ENCODE data around the gene CHFR. TPM values are rescaled to one million over a fixed set of nuclear protein-coding genes. Genes with fewer than 3 reads are reported as not detected.
"Not testable (repeated sequence)": the region's sequence is repeated elsewhere in the genome, so short reads cannot be mapped to it uniquely, and the experiment has no call there.

CHFR gene
- total RNA-seq, 1 experiment from 2014 or later = 10.2 TPM

DNA sequence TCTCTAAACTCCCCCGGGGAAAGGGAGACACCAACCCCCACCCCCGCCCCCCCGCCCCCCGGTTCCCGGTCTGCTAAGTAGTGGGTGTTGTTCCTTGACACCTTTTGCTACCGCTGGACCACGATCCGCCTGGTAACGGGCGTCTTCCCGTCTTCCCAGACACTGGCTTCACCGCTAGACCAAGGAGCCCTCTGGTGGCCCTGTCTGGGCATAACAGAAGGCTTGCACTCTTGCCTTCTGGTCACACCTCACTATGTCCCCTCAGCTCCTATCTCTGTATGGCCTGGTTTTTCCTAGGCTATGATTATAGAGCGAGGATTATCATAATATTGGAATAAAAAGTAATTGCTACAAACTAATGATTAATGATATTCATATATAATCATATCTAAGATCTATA lies 78.0 kb downstream of the CHFR start:
- peak; percentile 19 for DNase-seq (ENCODE audit: low read depth)

DNA sequence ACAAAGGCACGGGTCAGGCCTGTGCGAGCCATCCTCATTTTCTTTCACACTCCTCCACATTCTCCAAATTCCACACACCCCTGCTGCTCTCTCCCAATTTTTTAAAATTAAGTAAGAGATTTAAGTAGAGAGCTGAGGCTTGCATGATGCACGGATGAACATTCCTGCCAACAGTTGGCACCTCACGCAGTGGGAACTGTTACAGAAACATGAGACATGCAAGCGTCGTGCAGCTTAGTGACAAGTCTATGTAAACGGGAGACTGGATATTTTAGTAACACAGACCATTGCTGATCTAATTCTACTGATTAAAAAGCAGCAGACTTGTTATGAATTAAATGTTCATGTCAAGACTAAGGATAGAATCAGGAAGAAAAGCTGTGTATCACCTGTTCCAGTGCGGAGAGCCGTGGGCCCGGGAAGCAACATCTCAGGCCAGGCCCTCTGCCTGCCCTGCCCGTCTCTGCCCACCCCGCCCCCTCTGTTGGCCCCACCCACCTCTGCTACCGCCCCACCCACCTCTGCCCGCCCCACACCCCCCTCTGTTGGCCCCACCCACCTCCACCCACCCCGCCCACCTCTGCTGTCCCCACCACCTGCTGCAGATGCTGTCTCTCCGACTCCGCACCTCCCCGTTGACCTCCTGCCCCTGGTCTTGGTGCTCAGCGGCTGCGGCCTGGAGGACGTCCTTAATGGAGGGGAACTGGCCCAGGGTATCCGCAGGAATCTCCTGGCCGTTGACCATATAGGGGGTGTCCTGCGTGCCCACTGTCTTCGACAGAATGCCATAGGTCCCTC lies 79.9 kb downstream of the CHFR start:
- DNase-seq (ENCODE audit: low read depth) = no peak

DNA sequence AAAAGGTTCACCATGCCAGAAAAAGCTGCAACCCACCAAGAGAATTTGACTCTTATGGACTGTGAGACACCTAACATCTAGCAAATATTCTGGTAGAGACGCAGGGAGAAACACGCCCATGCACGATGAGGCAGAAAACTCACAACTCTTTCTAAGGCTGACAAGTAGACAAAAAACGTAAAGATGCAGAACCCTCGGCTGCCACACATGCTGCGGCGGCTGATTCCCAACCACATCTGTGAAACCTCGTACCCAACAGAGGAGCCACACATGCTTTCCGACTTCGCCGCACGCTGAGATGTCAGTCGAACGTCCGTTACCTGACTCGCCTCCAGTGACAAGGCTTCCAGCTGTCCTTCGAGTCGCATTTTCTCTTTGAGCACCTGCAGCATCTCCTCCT lies 80.5 kb downstream of the CHFR start:
- no peak for DNase-seq (ENCODE audit: low read depth)

DNA sequence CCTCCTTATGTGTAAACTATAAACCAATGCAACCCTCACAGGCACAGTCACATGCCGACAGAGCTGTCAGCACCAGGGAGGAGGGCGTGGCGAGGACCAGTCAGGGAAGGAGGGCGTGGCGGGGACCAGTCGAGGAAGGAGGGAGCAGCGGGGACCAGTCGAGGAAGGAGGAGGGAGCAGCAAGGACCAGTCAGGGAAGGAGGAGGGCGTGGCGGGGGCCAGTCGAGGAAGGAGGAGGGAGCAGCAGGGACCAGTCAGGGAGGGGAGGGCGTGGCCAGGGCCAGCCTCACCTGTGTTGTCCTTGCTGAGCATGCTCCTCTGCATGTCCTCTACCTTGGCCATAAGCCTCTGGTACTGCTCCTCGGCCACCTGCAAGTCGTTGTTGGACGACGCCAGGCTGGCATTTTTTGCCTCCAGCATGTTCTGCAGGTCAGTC lies 83.0 kb downstream of the CHFR start:
- no peak for DNase-seq (ENCODE audit: low read depth)

DNA sequence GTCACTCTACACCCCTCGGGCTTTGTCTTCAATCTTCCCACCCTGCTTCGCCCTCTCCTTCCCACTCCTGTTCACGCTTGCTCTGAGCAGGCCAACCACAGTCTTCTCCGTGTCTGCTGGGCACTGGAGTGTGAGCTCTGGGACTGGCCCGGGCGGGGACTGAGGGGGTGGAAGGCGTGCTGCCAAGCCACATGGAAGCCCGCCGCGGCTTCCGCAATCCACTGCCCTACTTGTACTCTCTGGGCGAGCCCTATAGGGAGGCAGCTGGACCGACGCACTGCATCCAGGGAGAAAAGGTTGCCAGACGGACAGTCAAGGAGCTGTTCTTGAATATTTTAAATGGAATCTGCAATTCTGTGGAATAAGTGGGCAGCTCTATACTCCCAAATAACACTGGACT lies 83.5 kb downstream of the CHFR start:
- DNase-seq (ENCODE audit: low read depth) = no peak

DNA sequence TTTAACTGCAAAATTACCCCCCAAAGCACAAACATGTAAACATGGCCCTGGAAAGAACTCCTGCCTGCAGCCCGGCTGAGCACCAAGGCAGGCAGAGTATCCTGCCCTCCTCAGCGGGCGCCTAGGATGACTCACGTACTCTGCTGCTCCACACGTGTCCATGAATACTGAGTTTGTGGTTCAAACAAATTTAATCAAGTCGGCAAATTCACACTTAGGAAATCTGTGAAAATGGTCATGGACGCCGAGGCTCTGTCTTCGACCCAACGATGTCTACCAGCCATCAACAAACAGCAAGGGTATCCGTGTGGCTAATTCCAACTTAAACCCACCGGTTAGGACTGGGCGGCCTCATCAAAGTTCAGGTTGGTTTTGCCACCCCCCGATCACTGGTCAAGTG lies 84.3 kb downstream of the CHFR start:
- no peak for DNase-seq (ENCODE audit: low read depth)

DNA sequence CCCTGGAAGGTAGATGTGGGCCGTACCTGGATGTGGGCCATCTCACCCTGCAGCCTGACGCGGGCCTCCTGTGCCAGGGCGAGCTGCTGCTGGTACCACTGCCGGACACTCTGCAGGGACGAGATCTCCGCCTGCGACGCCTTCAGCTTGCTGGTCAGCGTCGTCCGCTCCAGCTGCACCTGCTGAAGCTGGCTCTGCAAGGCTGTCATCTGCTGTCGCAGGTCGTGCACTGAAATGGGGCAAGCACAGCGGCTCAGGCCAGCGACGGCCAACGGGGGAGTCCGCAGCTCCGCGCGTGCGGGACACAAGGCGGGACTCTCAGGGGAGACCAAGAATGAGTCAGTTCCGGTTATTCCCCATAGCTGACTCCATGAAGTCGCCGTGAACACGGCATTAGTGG lies 85.7 kb downstream of the CHFR start:
- DNase-seq (ENCODE audit: low read depth) = no peak

DNA sequence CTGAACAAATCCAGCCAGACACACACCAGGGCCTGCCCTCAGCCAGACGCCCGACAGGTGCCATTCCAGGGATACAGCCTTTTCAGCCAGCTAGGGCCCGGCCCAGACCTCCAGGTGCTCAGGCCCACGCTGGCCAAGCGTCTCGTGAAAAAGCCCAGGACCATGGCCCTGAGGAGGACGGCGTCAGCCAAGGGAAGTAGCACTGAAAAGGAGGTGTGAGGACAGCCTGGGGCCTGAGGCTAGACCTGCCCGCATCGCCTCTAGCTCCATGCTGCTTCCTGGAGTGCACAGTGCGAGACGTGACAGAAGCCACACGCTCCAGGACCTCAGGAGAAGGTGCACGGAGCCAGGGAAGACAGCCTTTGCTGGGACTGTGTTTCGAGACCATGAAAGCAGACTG lies 88.6 kb downstream of the CHFR start:
- no peak for DNase-seq (ENCODE audit: low read depth)

DNA sequence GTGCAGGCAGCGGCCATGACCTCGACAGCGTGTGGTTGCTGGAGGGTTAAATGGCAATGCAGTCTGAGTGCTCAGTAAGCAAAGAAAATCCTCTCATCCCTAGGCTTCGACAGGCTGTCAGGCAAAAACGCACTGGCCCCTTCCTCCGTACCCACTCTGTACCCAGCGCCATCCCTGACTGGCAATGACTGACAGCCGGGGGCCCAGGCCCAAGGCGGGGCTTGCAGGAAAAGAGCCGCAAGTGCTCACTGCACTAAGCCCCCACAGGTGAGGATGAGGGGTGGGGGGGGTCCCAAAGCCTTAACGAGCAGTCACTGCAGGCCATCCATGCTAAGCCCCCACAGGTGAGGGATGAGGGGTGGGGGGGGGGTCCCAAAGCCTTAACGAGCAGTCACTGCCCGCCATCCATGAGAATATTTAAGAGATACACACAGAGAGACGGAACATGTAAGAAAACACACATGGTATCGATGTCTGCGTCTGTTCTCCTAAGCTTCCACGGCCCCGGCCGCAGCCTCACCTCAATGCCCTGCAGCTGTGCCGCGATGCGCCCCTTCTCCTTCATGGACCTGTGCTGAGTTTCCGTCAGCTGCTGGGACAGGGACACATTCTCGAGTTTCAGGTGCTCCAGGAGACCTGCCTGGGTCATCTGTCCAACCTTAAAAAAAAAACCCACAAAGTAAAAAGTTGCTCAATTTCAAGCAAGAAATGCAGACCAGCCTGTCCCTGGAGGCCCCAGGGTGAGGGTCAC lies 89.4 kb downstream of the CHFR start:
- no peak for DNase-seq (ENCODE audit: low read depth)

DNA sequence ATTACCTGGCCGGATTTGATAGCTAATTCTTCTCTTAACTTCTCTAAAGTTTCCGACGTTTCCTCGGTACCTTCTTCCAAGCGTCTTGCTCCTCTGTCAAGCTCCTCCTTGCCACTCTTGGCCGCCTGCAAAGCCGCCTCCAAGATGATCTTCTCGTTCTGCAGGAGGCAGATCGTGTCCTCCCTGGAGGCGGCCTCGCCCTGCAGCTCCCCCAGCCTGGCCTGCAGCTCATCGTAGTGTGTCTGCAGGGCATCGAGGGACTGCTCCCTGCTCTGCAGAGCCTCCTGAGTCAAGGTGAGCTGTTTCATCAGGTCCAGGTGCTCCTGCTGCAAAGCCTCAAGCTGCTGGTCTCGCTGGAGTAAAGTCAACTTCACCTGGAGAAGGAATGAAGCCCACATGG lies 91.6 kb downstream of the CHFR start:
- no peak for DNase-seq (ENCODE audit: low read depth)

DNA sequence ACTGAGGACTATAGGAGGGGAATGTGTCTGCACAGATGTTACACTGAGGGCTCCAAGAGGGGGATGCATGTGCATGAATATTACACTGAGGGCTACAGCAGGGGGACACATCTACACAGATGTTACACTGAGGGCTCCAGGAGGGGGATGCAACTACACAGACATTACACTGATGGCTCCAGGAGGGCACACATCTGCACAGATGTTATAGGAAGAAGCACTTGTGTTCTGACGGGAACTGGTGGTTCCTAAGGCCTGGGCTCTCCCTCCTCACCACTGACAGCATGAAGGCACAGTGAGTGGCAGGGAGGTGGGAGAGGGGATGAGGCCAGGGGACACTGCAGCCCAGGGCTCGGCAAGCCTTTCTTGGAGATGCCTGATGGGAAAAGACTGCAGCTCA lies 95.5 kb downstream of the CHFR start:
- not testable (repeated sequence) for DNase-seq (ENCODE audit: low read depth)

DNA sequence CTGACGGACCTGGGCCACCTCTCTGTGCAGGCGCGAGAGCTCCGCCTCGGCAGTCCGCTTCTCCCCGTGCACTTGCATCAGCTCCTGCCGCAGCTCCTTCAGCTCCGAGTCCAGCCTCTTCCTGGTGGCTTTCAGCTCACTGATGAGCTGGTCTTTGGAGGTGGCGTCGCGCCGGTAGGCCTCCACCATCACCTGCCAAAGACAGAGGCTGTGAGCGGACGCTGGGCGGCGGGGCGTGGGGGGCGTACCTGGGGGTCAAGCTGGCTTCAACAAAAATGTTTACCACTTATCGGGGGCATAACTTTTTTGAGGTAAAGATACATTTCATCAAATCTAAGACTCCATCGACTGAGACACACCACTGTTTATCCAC lies 98.3 kb downstream of the CHFR start:
- no peak for DNase-seq (ENCODE audit: low read depth)

DNA sequence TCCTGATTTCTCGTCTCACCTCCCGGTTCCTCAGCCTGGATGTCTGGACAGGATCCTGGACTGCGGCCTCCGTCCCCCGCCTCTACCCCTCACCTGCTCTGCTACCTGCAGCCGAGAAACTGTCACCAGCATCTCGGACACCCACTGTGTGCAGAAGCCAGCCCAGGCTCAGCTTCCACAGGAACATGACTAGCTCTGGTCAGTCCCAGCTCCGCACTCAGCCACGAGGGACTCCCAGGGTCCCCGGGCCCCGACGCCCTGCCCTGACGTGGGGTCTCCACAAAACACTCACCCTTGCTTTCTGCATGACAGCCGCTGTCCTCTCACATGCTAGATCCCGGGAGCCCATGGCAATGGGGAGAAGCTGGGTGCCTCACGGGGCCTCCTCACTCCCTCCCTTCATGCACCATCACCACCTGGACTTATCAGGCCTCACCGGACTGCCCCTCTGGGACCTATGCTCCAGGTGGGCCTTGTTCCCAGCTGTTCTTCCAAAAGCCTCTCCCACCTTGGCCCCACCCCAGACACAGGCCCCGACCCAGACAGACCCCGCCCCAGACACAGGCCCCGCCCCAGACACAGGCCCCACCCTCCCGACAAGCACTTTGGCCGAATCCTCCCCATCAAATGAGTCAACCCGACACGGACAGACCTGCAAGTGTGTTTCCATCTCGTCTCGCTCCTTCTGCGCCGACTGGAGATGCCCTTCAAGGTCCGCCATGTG lies 98.9 kb downstream of the CHFR start:
- DNase-seq (ENCODE audit: low read depth) = no peak

DNA sequence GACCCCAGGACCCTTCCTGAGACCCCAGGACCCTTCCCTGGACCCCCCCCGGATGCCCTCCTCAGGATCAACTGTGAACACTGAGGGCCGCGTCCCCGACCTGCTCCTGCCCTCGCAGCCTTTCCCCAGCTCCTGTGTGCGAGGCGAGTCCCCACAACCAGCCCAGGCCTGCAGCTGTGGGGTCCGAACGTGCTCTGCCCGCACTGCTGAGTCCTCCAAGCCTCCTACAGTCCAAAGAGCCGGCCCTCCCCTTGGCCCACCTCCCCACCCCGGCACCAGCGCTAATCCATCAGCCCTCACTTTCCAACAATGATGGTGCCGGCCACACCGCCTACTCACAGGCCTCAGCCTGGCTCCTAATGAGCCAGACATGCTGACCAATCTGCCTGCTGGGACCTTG lies 99.5 kb downstream of the CHFR start:
- no peak for DNase-seq (ENCODE audit: low read depth)

DNA sequence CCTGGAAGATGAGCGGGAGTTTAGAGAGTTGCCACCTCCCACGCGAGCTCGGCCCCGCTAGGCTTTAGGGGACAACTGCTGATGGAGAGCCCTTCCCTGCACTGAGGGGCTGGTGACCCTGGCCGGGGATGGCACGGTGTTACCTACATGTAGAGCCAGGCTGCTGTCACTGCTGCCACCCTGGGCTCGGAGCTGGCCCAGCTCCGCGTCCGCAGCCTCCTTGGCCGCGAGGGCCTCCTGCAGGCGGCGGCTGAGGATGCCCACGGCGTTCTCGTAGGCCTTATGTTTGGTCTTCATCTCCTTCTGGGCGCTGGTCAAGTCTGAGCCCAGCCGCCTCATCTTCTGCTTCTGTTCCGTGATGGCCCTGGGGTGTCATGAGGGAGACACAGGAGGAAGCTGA lies 101.2 kb downstream of the CHFR start:
- no peak for DNase-seq (ENCODE audit: low read depth)

DNA sequence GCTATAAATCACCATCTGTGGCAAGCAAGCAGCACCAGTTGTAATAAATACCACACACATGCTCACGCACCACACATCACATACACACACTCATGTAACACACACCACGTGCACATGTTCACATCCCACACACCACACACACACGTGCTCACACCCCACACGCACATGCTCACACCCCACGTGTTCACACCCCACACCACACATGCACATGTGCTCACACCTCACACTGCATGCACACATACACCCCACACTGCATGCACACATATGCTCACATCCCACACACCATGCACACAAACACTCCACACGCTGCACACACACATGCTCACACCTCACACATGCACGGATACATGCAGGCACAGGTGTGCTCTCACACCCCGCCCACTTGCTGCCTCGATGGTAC lies 102.8 kb downstream of the CHFR start:
- no peak for DNase-seq (ENCODE audit: low read depth)

DNA sequence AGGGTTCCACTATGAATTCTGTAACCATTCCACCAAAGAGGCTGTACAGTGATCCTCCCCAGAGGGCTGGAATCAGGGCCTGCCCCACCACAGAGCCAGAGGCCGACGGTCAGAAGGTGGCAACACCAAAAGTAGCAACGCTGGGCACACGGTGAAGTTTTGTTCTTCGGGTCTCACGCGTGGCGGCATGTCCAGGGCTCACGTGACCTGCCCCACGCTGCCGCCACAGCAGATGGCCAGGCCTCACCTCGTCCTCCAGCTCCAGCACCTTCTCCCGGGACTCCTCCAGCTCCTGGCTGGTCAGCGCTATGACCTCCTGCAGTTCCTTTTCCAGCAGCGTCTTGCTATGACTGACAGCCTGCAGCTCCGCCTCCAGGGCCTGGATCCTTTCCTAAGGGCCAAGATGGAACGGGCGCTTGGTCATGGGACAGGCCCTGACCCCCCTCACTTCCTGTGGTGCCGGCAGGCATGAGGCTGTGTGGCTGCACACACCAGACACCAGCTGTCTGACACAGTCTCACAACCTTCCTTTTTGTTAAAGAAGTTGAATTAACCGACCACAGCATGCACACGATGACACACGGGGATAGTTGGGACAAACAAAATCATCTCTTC lies 103.4 kb downstream of the CHFR start:
- peak; percentile 56 for DNase-seq (ENCODE audit: low read depth)

Other genes with a start within 250 kb of the CHFR start
- 14.9 and 18.2 TPM in 2 replicates for gene POLE, start 200.3 kb downstream of the CHFR start, total RNA-seq (2014; rRNA removed; shearing (Covaris generic))
- gene PXMP2, start 200.0 kb downstream of the CHFR start, total RNA-seq (2014; rRNA removed; shearing (Covaris generic)) = 59.0 and 83.1 TPM in 2 replicates
- gene PGAM5, start 176.8 kb downstream of the CHFR start, total RNA-seq (2014; rRNA removed; shearing (Covaris generic)) = 24.3 and 27.5 TPM in 2 replicates
- 42.9 and 45.8 TPM in 2 replicates for gene ANKLE2, start 125.8 kb downstream of the CHFR start, total RNA-seq (2014; rRNA removed; shearing (Covaris generic))
- 17.7 and 44.7 TPM in 2 replicates for gene GOLGA3, start 58.7 kb downstream of the CHFR start, total RNA-seq (2014; rRNA removed; shearing (Covaris generic))
- gene ZNF605, start 68.7 kb upstream of the CHFR start, total RNA-seq (2014; rRNA removed; shearing (Covaris generic)) = 3.0 and 3.5 TPM in 2 replicates
- 5.1 and 6.6 TPM in 2 replicates for gene ZNF26, start 98.8 kb upstream of the CHFR start, total RNA-seq (2014; rRNA removed; shearing (Covaris generic))
- gene ZNF84, start 149.9 kb upstream of the CHFR start, total RNA-seq (2014; rRNA removed; shearing (Covaris generic)) = 10.9 and 19.3 TPM in 2 replicates
- gene ZNF140, start 193.3 kb upstream of the CHFR start, total RNA-seq (2014; rRNA removed; shearing (Covaris generic)) = 8.6 and 10.2 TPM in 2 replicates
- 0.48 and 0.49 TPM in 2 replicates for gene ZNF891, start 242.7 kb upstream of the CHFR start, total RNA-seq (2014; rRNA removed; shearing (Covaris generic))
- 1.6 and 4.7 TPM in 2 replicates for gene ZNF10, start 243.0 kb upstream of the CHFR start, total RNA-seq (2014; rRNA removed; shearing (Covaris generic))

Measured in RPMI7951 (cell line).